Mammary epithelial cell (primary cell): Measurements from ENCODE around the gene CCL7.

ENCODE experiments used
- CTCF ChIP-seq, 2 donors: IDR thresholded peaks in 1 of 2; conservative IDR thresholded peaks in 1 of 2; 2 replicates each; pipeline ENCODE4 v1.5.1; 2011 to 2012; ENCODE audit warnings: inconsistent platforms in 2 of 2, low read length in 2 of 2, mild to moderate bottlenecking in 2 of 2, control low read depth in 1 of 2, low read depth in 1 of 2; ENCODE audit not compliant: insufficient read depth in 1 of 2; ENCODE audit errors: extremely low read depth in 1 of 2
- EZH2 ChIP-seq: IDR thresholded peaks from 2 replicates; pipeline ENCODE4 v1.6.1; 2012; ENCODE audit warnings: low read length, inconsistent platforms, borderline replicate concordance

GRCh38 chr17:34226011-34226743, 43.8 kb upstream of the CCL7 start:
- TF ChIP-seq CTCF (conservative IDR thresholded peaks at IDR 0.05 in 1 of 2, IDR thresholded peaks at IDR 0.05 in 1 of 2; ENCODE audit: extremely low read depth in 1 of 2, insufficient read depth in 1 of 2, low read depth in 1 of 2, low read length in 2 of 2) (no peak), EZH2 (no peak)
